Spleen (tissue), 7 donors: ENCODE results near the gene ITGBL1.

Source experiments
- POLR2A ChIP-seq, 3 donors: fragments of 450-650 bp; IDR thresholded peaks; one replicate each; pipeline ENCODE4 v1.5.1; 2017; ENCODE audit warnings: antibody characterized with exemption in 3 of 3, mild to moderate bottlenecking in 1 of 3
- TF ChIP-seq, protein P1 (sequence below), 11 experiments: fragments of 200-600 bp in 7 of 11; fragments of 450-650 bp in 4 of 11; sonication (generic) in 4 of 11; IDR thresholded peaks in 8 of 11; conservative IDR thresholded peaks in 3 of 11; 1 replicate in 7 of 11; 2 replicates in 4 of 11; pipeline versions ENCODE4 v1.4.0 to v1.8.0; 2016 to 2021; ENCODE audit warnings: antibody characterized with exemption in 11 of 11, inconsistent platforms in 4 of 11, mild to moderate bottlenecking in 1 of 11
- donor health status: DM: no; HTN: no; CAD: no; lungs with moderate emphysema.
- donor health status: DM: no; HTN: no; CAD: no.
- donor health status: DM: no; HTN: no; CAD: no.

DNA sequence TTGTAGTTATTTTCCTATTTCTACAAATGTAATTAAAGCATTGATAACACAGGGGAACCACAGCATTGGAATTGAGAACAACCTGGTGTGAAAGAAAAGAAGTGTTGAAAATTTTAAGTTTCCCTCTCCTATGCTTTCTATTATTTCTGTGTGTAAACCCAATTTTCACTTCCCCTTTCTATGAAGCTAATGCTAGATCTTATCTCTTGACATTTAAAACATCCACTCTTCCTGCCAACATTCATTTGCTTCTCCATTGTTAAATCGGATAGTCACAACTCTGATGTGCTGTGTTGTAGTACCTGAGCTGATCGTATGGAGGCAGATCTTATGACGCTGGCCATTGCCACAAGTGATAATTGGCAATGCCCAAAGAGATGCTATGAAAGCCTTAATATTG is 203.0 kb downstream of the ITGBL1 start:
- no peak for TF ChIP-seq POLR2A (IDR thresholded peaks at IDR 0.05)
- TF ChIP-seq, protein P1, sequence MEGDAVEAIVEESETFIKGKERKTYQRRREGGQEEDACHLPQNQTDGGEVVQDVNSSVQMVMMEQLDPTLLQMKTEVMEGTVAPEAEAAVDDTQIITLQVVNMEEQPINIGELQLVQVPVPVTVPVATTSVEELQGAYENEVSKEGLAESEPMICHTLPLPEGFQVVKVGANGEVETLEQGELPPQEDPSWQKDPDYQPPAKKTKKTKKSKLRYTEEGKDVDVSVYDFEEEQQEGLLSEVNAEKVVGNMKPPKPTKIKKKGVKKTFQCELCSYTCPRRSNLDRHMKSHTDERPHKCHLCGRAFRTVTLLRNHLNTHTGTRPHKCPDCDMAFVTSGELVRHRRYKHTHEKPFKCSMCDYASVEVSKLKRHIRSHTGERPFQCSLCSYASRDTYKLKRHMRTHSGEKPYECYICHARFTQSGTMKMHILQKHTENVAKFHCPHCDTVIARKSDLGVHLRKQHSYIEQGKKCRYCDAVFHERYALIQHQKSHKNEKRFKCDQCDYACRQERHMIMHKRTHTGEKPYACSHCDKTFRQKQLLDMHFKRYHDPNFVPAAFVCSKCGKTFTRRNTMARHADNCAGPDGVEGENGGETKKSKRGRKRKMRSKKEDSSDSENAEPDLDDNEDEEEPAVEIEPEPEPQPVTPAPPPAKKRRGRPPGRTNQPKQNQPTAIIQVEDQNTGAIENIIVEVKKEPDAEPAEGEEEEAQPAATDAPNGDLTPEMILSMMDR (IDR thresholded peaks at IDR 0.05 in 8 of 11, conservative IDR thresholded peaks at IDR 0.05 in 3 of 11), result no peak
